ENCODE data around the gene PRG2. TPM values are rescaled to one million over a fixed set of nuclear protein-coding genes. Genes with fewer than 3 reads are reported as not detected.

The PRG2 gene
- total RNA-seq, 1 experiment from 2014 or later, result not detected

GRCh38 chr11:57378186-57378585 lies 12.3 kb downstream of the PRG2 start:
- no peak overlapping the region for H2AFZ ChIP-seq (ENCODE audit: low read length)
- 0 out of 2 replicates have a peak, but pooled peaks cover under 1% of the 10 kb centered on the region for H3K27me3 ChIP-seq (ENCODE audit: low read length)
- no peak overlapping the region for H3K27ac ChIP-seq (ENCODE audit: low read length)
- DNase-seq, result no peak
- H3K4me2 ChIP-seq (ENCODE audit: low read length), result no peak overlapping the region
- ChIA-PET CTCF (interaction anchor here (0.6 kb wide), 1 partner anchor 78 kb away, joined by 10 read pairs; no protein-coding TSS in a partner anchor), POLR2A (ENCODE audit: unreplicated experiment) (no interaction called here)
- H4K20me1 ChIP-seq (ENCODE audit: low read length), result no peaks in the 10 kb centered on the region
- H3K4me1 ChIP-seq (ENCODE audit: insufficient read depth, low read length), result no peaks in the 10 kb centered on the region
- no peaks in the 10 kb centered on the region for H3K9me2 ChIP-seq (replicated peaks; ENCODE audit: low read length)
- no peaks in the 10 kb centered on the region for H3K9me3 ChIP-seq (ENCODE audit: low read length)
- H3K9ac ChIP-seq (ENCODE audit: low read length), result no peak overlapping the region
- no peak overlapping the region for H3K4me3 ChIP-seq (ENCODE audit: low read length)
- H3K79me2 ChIP-seq (ENCODE audit: low read length), result no peaks in the 10 kb centered on the region
- TF ChIP-seq EZH2phosphoT487 (IDR thresholded peaks at IDR 0.05; ENCODE audit: borderline replicate concordance, low read length) (no peak), EZH2 (IDR thresholded peaks at IDR 0.05; ENCODE audit: low read length, unreplicated experiment) (no peak), CTCF (conservative IDR thresholded peaks at IDR 0.05; ENCODE audit: low read depth, low read length) (no peak)
- no TSS peak for BruUV-seq (replicated peaks)
- ATAC-seq, result no peak
- intact Hi-C loops (cut with micrococcal nuclease), result no loop called here
- no peaks in the 10 kb centered on the region for H3F3A ChIP-seq (ENCODE audit: low read length, unreplicated experiment)
- H3K36me3 ChIP-seq (ENCODE audit: low read depth, low read length), result no peaks in the 10 kb centered on the region

- ATAC-seq (no peak), DNase-seq (no peak)
- no peaks in the 10 kb centered on the region for H3K9me2 ChIP-seq (replicated peaks; ENCODE audit: low read length)
- no peak overlapping the region for H3K9ac ChIP-seq (ENCODE audit: low read length)
- H3K36me3 ChIP-seq (ENCODE audit: low read depth, low read length), result no peaks in the 10 kb centered on the region
- no peak overlapping the region for H3K4me3 ChIP-seq (ENCODE audit: low read length)
- no peak overlapping the region for H3K27ac ChIP-seq (ENCODE audit: low read length)
- H2AFZ ChIP-seq (ENCODE audit: low read length), result no peak overlapping the region
- ChIA-PET POLR2A (ENCODE audit: unreplicated experiment) (no interaction called here), CTCF (no interaction called here)
- no peaks in the 10 kb centered on the region for H4K20me1 ChIP-seq (ENCODE audit: low read length)
- H3F3A ChIP-seq (ENCODE audit: low read length, unreplicated experiment), result no peaks in the 10 kb centered on the region
- H3K27me3 ChIP-seq (ENCODE audit: low read length), result no peaks in the 10 kb centered on the region
- no peak overlapping the region for H3K4me2 ChIP-seq (ENCODE audit: low read length)
- TF ChIP-seq EZH2 (IDR thresholded peaks at IDR 0.05; ENCODE audit: low read length, unreplicated experiment) (no peak), EZH2phosphoT487 (IDR thresholded peaks at IDR 0.05; ENCODE audit: borderline replicate concordance, low read length) (no peak), CTCF (conservative IDR thresholded peaks at IDR 0.05; ENCODE audit: low read depth, low read length) (no peak)
- no peaks in the 10 kb centered on the region for H3K9me3 ChIP-seq (ENCODE audit: low read length)
- H3K4me1 ChIP-seq (ENCODE audit: insufficient read depth, low read length), result no peaks in the 10 kb centered on the region
- BruUV-seq (replicated peaks), result no TSS peak
- intact Hi-C loops (cut with micrococcal nuclease), result no loop called here
- H3K79me2 ChIP-seq (ENCODE audit: low read length), result no peaks in the 10 kb centered on the region
Measured at GRCh38 chr11:57377107-57377506, 13.3 kb downstream of the PRG2 start.

- Histone ChIP-seq H3K9ac (ENCODE audit: low read length) (no peak overlapping the region), H3K27me3 (ENCODE audit: low read length) (no peaks in the 10 kb centered on the region), H3K9me3 (ENCODE audit: low read length) (no peaks in the 10 kb centered on the region), H3F3A (ENCODE audit: low read length, unreplicated experiment) (no peaks in the 10 kb centered on the region), H4K20me1 (ENCODE audit: low read length) (no peaks in the 10 kb centered on the region), H2AFZ (ENCODE audit: low read length) (no peak overlapping the region), H3K79me2 (ENCODE audit: low read length) (no peaks in the 10 kb centered on the region), H3K36me3 (ENCODE audit: low read depth, low read length) (no peaks in the 10 kb centered on the region), H3K4me1 (ENCODE audit: insufficient read depth, low read length) (no peaks in the 10 kb centered on the region), H3K4me2 (ENCODE audit: low read length) (no peak overlapping the region), H3K9me2 (replicated peaks; ENCODE audit: low read length) (no peaks in the 10 kb centered on the region), H3K4me3 (ENCODE audit: low read length) (no peak overlapping the region), H3K27ac (ENCODE audit: low read length) (no peak overlapping the region)
- no peak for ATAC-seq
- intact Hi-C loops (cut with micrococcal nuclease), result no loop called here
- CTCF ChIA-PET, result no interaction called here
- BruUV-seq (replicated peaks), result no TSS peak
- DNase-seq, result no peak
- TF ChIP-seq EZH2phosphoT487 (IDR thresholded peaks at IDR 0.05; ENCODE audit: borderline replicate concordance, low read length), result no peak
- no peak for TF ChIP-seq CTCF (conservative IDR thresholded peaks at IDR 0.05; ENCODE audit: low read depth, low read length)
- TF ChIP-seq EZH2 (IDR thresholded peaks at IDR 0.05; ENCODE audit: low read length, unreplicated experiment), result no peak
- POLR2A ChIA-PET (ENCODE audit: unreplicated experiment), result no interaction called here
Measured at GRCh38 chr11:57376095-57377090, 14.1 kb downstream of the PRG2 start.
